Right atrium auricular region (tissue), 2 donors: Measurements from ENCODE around the gene TTC39A. TPM values are rescaled to one million over a fixed set of nuclear protein-coding genes. Genes with fewer than 3 reads are reported as not detected.
A peak's percentile ranks its signal among the peaks of the same experiment; 100 is the strongest.

Experiments used
- DNase-seq: peaks from one replicate; pipeline ENCODE4 v3.0.0-alpha.2; 2019; ENCODE audit warnings: low spot score
- H3K27ac ChIP-seq, 2 donors: fragments of 200-600 bp; sonication (generic); 1 replicate in 1 of 2; 2 replicates in 1 of 2; pipeline ENCODE4 v1.5.1; 2016 to 2019
- H3K27me3 ChIP-seq, 2 donors: fragments of 200-600 bp; sonication (generic); one replicate each; pipeline versions ENCODE4 v1.5.1 to v1.6.0; 2017 to 2019
- H3K36me3 ChIP-seq: fragments of 200-600 bp; sonication (generic); one replicate; pipeline ENCODE4 v1.5.1; 2016
- H3K4me1 ChIP-seq, 2 donors: fragments of 200-600 bp; sonication (generic); one replicate each; pipeline versions ENCODE4 v1.5.1 to v1.6.0; 2017 to 2019
- H3K4me3 ChIP-seq, 2 donors: fragments of 200-600 bp; sonication (generic); 1 replicate in 1 of 2; 2 replicates in 1 of 2; pipeline ENCODE4 v1.5.1; 2017 to 2019; ENCODE audit warnings: mild to moderate bottlenecking in 1 of 2, moderate library complexity in 1 of 2
- H3K9me3 ChIP-seq, 2 donors: fragments of 200-600 bp; sonication (generic); one replicate each; pipeline ENCODE4 v1.5.1; 2019
- total RNA-seq, 2 donors: library from RNA; depleted of rRNA; stranded (reverse); fragments of >200 nt; gene quantifications; one replicate each; pipeline ENCODE4 v1.1.0, GENCODE V29; 2016
- TF ChIP-seq, protein P1 (sequence below), 2 donors: fragments of 200-600 bp; sonication (generic); IDR thresholded peaks; one replicate each; pipeline ENCODE4 v1.5.1; 2019; ENCODE audit warnings: antibody characterized with exemption in 2 of 2

The TTC39A gene
- total RNA-seq, 2 donors from 2014 or later: 14.9 to 33.7 TPM

DNA sequence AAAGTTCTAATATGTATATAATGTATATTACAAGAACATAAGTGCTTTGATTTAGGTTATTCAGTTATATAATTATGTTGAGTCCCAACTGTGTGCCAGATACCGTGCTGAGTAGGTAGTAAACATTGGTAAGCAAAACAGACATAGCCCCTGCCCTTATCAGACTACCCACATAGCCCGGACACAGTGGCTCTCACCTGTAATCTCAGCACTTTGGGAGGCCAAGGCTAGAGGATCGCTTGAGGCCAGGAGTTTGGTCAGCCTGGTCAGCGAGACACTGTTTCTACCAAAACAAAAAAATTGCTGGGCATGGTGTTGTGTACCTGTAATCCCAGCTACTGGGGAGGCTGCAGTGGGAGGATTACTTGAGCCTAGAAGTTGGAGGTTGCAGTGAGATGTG, 63.6 kb downstream of the TTC39A start:
- Histone ChIP-seq H3K27ac (no peak overlapping the region), H3K9me3 (no peaks in the 10 kb centered on the region), H3K4me3 (no peak overlapping the region), H3K4me1 (peaks cover 0 to 63% of the 10 kb centered on the region in 2 donors), H3K36me3 (peaks cover 10% of the 10 kb centered on the region), H3K27me3 (no peaks in the 10 kb centered on the region)
- TF ChIP-seq, protein P1, sequence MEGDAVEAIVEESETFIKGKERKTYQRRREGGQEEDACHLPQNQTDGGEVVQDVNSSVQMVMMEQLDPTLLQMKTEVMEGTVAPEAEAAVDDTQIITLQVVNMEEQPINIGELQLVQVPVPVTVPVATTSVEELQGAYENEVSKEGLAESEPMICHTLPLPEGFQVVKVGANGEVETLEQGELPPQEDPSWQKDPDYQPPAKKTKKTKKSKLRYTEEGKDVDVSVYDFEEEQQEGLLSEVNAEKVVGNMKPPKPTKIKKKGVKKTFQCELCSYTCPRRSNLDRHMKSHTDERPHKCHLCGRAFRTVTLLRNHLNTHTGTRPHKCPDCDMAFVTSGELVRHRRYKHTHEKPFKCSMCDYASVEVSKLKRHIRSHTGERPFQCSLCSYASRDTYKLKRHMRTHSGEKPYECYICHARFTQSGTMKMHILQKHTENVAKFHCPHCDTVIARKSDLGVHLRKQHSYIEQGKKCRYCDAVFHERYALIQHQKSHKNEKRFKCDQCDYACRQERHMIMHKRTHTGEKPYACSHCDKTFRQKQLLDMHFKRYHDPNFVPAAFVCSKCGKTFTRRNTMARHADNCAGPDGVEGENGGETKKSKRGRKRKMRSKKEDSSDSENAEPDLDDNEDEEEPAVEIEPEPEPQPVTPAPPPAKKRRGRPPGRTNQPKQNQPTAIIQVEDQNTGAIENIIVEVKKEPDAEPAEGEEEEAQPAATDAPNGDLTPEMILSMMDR (IDR thresholded peaks at IDR 0.05): no peak
- DNase-seq: no peak

GRCh38 chr1:51266181-51266580, 64.2 kb downstream of the TTC39A start:
- TF ChIP-seq, protein P1 (IDR thresholded peaks at IDR 0.05): no peak
- Histone ChIP-seq H3K4me3 (no peak overlapping the region), H3K27ac (no peak overlapping the region), H3K9me3 (no peaks in the 10 kb centered on the region), H3K36me3 (peaks cover 5% of the 10 kb centered on the region), H3K27me3 (no peaks in the 10 kb centered on the region), H3K4me1 (peaks cover 0 to 69% of the 10 kb centered on the region in 2 donors)
- no peak for DNase-seq

GRCh38 chr1:51265618-51266017, 64.7 kb downstream of the TTC39A start:
- no peak for DNase-seq
- Histone ChIP-seq H3K27me3 (no peaks in the 10 kb centered on the region), H3K4me1 (peaks cover 0 to 75% of the 10 kb centered on the region in 2 donors), H3K36me3 (no peaks in the 10 kb centered on the region), H3K9me3 (no peaks in the 10 kb centered on the region), H3K27ac (no peak overlapping the region), H3K4me3 (no peak overlapping the region)
- TF ChIP-seq, protein P1 (IDR thresholded peaks at IDR 0.05): no peak

GRCh38 chr1:51264451-51264850, 65.9 kb downstream of the TTC39A start:
- H3K27me3 ChIP-seq: no peaks in the 10 kb centered on the region
- peak overlapping the region; percentile 13 for H3K27ac ChIP-seq
- no peaks in the 10 kb centered on the region for H3K9me3 ChIP-seq
- no peaks in the 10 kb centered on the region for H3K36me3 ChIP-seq
- H3K4me3 ChIP-seq: no peak overlapping the region
- DNase-seq: no peak
- TF ChIP-seq, protein P1 (IDR thresholded peaks at IDR 0.05): no peak
- peaks cover 0 to 83% of the 10 kb centered on the region in 2 donors for H3K4me1 ChIP-seq

DNA sequence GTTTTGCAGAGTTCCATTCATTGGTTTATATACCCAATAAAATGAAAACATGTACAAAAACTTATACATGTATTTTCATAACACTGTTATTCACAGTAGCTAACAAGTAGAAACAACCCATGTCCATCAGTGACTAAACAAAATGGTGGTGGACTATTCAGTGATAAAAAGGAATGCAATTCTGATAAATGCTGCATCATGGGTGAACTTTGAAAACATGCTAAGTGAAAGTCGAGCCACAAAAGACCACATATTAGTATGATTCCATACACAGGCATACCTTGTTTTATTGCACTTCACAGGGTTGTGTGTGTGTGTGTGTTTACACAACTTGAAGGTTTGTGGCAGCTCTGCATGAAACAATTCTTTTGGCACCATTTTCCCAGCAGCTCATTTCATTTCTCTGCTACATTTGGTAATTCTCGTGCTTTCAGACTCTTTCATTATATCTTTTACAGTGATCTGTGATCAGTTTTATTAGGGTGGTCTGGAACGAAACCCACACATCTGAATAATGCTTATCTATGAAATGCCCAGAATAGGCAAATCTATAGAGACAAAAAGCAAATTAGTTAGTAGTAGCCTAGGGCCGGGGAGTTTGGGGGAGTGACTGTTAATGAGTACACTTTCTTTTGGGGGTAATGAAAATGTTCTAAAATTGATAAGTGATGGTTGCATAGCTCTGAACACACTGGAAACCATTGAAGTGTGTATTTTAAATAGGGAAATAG, 67.0 kb downstream of the TTC39A start:
- no peak overlapping the region for H3K4me3 ChIP-seq
- no peaks in the 10 kb centered on the region for H3K36me3 ChIP-seq
- H3K9me3 ChIP-seq: no peaks in the 10 kb centered on the region
- H3K27ac ChIP-seq: no peak overlapping the region
- no peak for DNase-seq
- H3K27me3 ChIP-seq: no peaks in the 10 kb centered on the region
- peaks cover 0 to 83% of the 10 kb centered on the region in 2 donors for H3K4me1 ChIP-seq
- TF ChIP-seq, protein P1 (IDR thresholded peaks at IDR 0.05): no peak

- Histone ChIP-seq H3K4me3 (no peak overlapping the region), H3K36me3 (no peaks in the 10 kb centered on the region), H3K27me3 (no peaks in the 10 kb centered on the region), H3K27ac (no peak overlapping the region), H3K9me3 (no peaks in the 10 kb centered on the region), H3K4me1 (peaks cover 0 to 32% of the 10 kb centered on the region in 2 donors)
- no peak for DNase-seq
- TF ChIP-seq, protein P1 (IDR thresholded peaks at IDR 0.05): no peak
These were observed 75.0 kb downstream of the TTC39A start for GRCh38 chr1:51255331-51255730.
